GM12891 (cell line): ENCODE results near the gene CYP4A22.
"Not testable (repeated sequence)": the region's sequence is repeated elsewhere in the genome, so short reads cannot be mapped to it uniquely, and the experiment has no call there.

Source experiments
- POLR2A ChIP-seq: IDR thresholded peaks from 2 replicates; pipeline ENCODE4 v1.6.1; 2011; ENCODE audit warnings: low read depth, low read length, control low read depth
- POLR2AphosphoS5 ChIP-seq: IDR thresholded peaks from 2 replicates; pipeline ENCODE4 v1.6.1; 2011; ENCODE audit warnings: low read depth, low read length, control low read depth
- POU2F2 ChIP-seq: IDR thresholded peaks from 2 replicates; pipeline ENCODE4 v1.6.1; 2011; ENCODE audit warnings: low read depth, mild to moderate bottlenecking, control low read depth, low read length, moderate library complexity
- TAF1 ChIP-seq: IDR thresholded peaks from 2 replicates; pipeline ENCODE4 v1.6.1; 2011; ENCODE audit warnings: low read depth, low read length, control low read depth

- not testable (repeated sequence) for TF ChIP-seq POLR2AphosphoS5, POLR2A, POU2F2, TAF1
Measured at GRCh38 chr1:47129489-47130230, 7.6 kb upstream of the CYP4A22 start.
